ENCODE measurements around the gene TUFT1. TPM values are rescaled to one million over a fixed set of nuclear protein-coding genes. Genes with fewer than 3 reads are reported as not detected.

TUFT1 gene
- total and polyA plus RNA-seq, 9 of the 15 experiments (the other 6 are each of a cell fraction or from before 2014, with no cell fraction given) = 0.54 to 2.0 (median 1.7) TPM

DNA sequence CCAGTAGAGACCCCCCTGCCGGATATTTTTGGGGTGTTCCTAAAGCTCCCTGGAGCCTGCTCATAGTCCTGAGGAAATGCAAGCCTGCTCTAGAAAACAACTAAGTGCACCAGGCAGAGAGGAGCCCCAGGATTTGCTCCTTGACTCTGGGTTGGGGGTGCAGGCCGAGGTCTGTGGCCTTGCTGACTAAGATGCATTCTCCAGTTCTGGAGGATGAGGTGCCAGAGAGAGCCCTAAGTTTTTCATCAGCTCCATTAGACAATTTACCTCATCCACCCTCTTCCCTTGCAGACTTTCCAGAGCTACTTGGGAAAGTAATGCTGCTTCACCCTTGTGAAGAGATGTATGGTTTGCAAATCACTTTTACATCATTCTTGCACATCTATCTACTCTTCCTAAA, 9.1 kb downstream of the TUFT1 start:
- no peak overlapping the region for H3K4me2 ChIP-seq (ENCODE audit: insufficient read depth, low read length)
- intact Hi-C loops (cut with micrococcal nuclease) (no loop called here), in situ Hi-C loops (cut with MboI) (no loop called here)
- no peaks in the 10 kb centered on the region for H3K36me3 ChIP-seq (ENCODE audit: control insufficient read depth, insufficient read depth, low read length)
- H2AFZ ChIP-seq (ENCODE audit: low read depth, low read length) = no peak overlapping the region
- H3K27me3 ChIP-seq (ENCODE audit: control insufficient read depth in 2 of 2, insufficient read depth in 2 of 2, low read length in 2 of 2) = peaks cover 0 to 6% of the 10 kb centered on the region in 2 experiments; a peak in 2 of 5 replicates
- POLR2A ChIA-PET = interaction anchor here (0.6 to 3.3 kb wide), 6 partner anchors 8 to 70 kb away, joined by 3 to 39 read pairs (median 3); partner anchors contain the start of gene TUFT1
- 13% methylated on average over 2 of the region's 2 CpGs for WGBS (ENCODE audit: insufficient coverage, low coverage, missing lambda C conversion rate)
- no peaks in the 10 kb centered on the region for H3K79me2 ChIP-seq (ENCODE audit: control insufficient read depth, insufficient read depth, low read length)
- no peak for FAIRE-seq
- TF ChIP-seq U2AF2 (optimal IDR thresholded peaks at IDR 0.05; ENCODE audit: low read depth, low read length) = no peak
- TF ChIP-seq ZBTB17 (CRISPR knock-in tag; IDR thresholded peaks at IDR 0.05) = no peak
- TF ChIP-seq, protein P1, sequence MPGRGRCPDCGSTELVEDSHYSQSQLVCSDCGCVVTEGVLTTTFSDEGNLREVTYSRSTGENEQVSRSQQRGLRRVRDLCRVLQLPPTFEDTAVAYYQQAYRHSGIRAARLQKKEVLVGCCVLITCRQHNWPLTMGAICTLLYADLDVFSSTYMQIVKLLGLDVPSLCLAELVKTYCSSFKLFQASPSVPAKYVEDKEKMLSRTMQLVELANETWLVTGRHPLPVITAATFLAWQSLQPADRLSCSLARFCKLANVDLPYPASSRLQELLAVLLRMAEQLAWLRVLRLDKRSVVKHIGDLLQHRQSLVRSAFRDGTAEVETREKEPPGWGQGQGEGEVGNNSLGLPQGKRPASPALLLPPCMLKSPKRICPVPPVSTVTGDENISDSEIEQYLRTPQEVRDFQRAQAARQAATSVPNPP (IDR thresholded peaks at IDR 0.05; ENCODE audit: borderline replicate concordance, insufficient read depth, insufficient read length) = no peak
- TF ChIP-seq KDM2B (CRISPR knock-in tag; IDR thresholded peaks at IDR 0.05) = no peak
- no peak for TF ChIP-seq TARDBP (IDR thresholded peaks at IDR 0.05)
- no peak for TF ChIP-seq BRF1 (IDR thresholded peaks at IDR 0.05; ENCODE audit: borderline replicate concordance, extremely low read depth, insufficient read length)
- TF ChIP-seq, protein P2, sequence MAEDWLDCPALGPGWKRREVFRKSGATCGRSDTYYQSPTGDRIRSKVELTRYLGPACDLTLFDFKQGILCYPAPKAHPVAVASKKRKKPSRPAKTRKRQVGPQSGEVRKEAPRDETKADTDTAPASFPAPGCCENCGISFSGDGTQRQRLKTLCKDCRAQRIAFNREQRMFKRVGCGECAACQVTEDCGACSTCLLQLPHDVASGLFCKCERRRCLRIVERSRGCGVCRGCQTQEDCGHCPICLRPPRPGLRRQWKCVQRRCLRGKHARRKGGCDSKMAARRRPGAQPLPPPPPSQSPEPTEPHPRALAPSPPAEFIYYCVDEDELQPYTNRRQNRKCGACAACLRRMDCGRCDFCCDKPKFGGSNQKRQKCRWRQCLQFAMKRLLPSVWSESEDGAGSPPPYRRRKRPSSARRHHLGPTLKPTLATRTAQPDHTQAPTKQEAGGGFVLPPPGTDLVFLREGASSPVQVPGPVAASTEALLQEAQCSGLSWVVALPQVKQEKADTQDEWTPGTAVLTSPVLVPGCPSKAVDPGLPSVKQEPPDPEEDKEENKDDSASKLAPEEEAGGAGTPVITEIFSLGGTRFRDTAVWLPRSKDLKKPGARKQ (CRISPR knock-in tag; IDR thresholded peaks at IDR 0.05) = no peak
- TF ChIP-seq ARHGAP35 (IDR thresholded peaks at IDR 0.05; ENCODE audit: partially characterized antibody) = no peak
- no peak for TF ChIP-seq BCL6 (CRISPR knock-in tag; IDR thresholded peaks at IDR 0.05)
- no peak for TF ChIP-seq GTF2A2 (tag; IDR thresholded peaks at IDR 0.05)
- TF ChIP-seq NEUROD1 (IDR thresholded peaks at IDR 0.05; ENCODE audit: borderline replicate concordance, low read depth, low read length, partially characterized antibody) = no peak
- TF ChIP-seq ZNF408 (CRISPR knock-in tag; IDR thresholded peaks at IDR 0.05; ENCODE audit: low read depth) = no peak
- ATAC-seq = no peak
- no peak overlapping the region for H3K27ac ChIP-seq (ENCODE audit: extremely low read depth, low read depth, low read length)
- CTCF ChIA-PET (ENCODE audit: low intra/inter-chr PET ratio) = no interaction called here
- H3K4me3 ChIP-seq = no peak overlapping the region
- H4K20me1 ChIP-seq (replicated peaks; ENCODE audit: control insufficient read depth, insufficient read depth, low read length) = 0 out of 2 replicates have a peak, but pooled peaks cover 6% of the 10 kb centered on the region
- DNase-seq (ENCODE audit: extremely low read depth in 1 of 4, low spot score in 3 of 4) = no peak
- H3K9ac ChIP-seq (ENCODE audit: insufficient read depth in 1 of 2, low read depth in 2 of 2, low read length in 2 of 2) = no peak overlapping the region
- no peaks in the 10 kb centered on the region for H3K9me3 ChIP-seq (replicated peaks; ENCODE audit: control insufficient read depth, insufficient read depth, low read depth, low read length)
- BruUV-seq (replicated peaks) = no TSS peak
- H3K4me1 ChIP-seq (replicated peaks in 1 of 2; ENCODE audit: control insufficient read depth in 2 of 2, insufficient read depth in 2 of 2, low read length in 2 of 2) = peaks cover 0 to 2% of the 10 kb centered on the region in 2 experiments; a peak in 2 of 5 replicates
- H3K9me1 ChIP-seq (ENCODE audit: control insufficient read depth, insufficient read depth, low read length) = no peaks in the 10 kb centered on the region

Data from K562 (cell line).